Upper lobe of right lung (tissue), 1 donor: ENCODE results near the gene LAMA2. TPM values are rescaled to one million over a fixed set of nuclear protein-coding genes. Genes with fewer than 3 reads are reported as not detected.
A peak's percentile ranks its signal among the peaks of the same experiment; 100 is the strongest.

ENCODE experiments used
- ATAC-seq: fragments of 200-7000 bp; cut with Tn5 transposase; one replicate; pipeline ENCODE4 v1.9.1; 2020; ENCODE audit warnings: mild to moderate bottlenecking, moderate library complexity
- DNase-seq: peaks from one replicate; pipeline ENCODE4 v3.0.0-alpha.2; 2020
- H3K27ac ChIP-seq: fragments of 200-600 bp; one replicate; pipeline ENCODE4 v1.8.0; 2022
- H3K27me3 ChIP-seq: fragments of 200-600 bp; one replicate; pipeline ENCODE4 v1.8.0; 2022; ENCODE audit warnings: mild to moderate bottlenecking
- H3K36me3 ChIP-seq: fragments of 200-600 bp; one replicate; pipeline ENCODE4 v1.8.0; 2022
- H3K4me1 ChIP-seq: fragments of 200-600 bp; one replicate; pipeline ENCODE4 v1.8.0; 2022
- H3K4me3 ChIP-seq: fragments of 200-600 bp; one replicate; pipeline ENCODE4 v1.8.0; 2022; ENCODE audit warnings: mild to moderate bottlenecking
- H3K9me3 ChIP-seq: fragments of 200-600 bp; one replicate; pipeline ENCODE4 v1.8.0; 2022
- CTCF ChIP-seq: fragments of 200-600 bp; IDR thresholded peaks from one replicate; pipeline ENCODE4 v1.8.0; 2022; ENCODE audit warnings: antibody characterized with exemption
- intact Hi-C: fragments of 100-400 bp; cut with DNase I; formaldehyde crosslinking; loops from one replicate; pipeline ENCODE4 v1.11.0; 2022
- total RNA-seq: library from RNA; stranded (reverse); fragmentation: NEBNext Ultra II Directional; extraction: Animal tissue kit (Norgen Biotek cat#: 25700); gene quantifications from one replicate; pipeline ENCODE4 v1.2.1, GENCODE V29; 2021
- donor health status: DM: no; HTN: yes; CAD: no; lungs with severe emphysema.

Gene LAMA2
- total RNA-seq, 1 donor from 2014 or later, result 42.1 TPM

GRCh38 chr6:129344379-129344778 lies 461.4 kb downstream of the LAMA2 start:
- no peak for ATAC-seq
- H3K4me1 ChIP-seq, result no peaks in the 10 kb centered on the region
- no peak for TF ChIP-seq CTCF
- H3K27me3 ChIP-seq, result no peaks in the 10 kb centered on the region
- intact Hi-C loops, result no loop called here
- no peak for DNase-seq
- no peak overlapping the region for H3K27ac ChIP-seq
- no peak overlapping the region for H3K4me3 ChIP-seq
- H3K9me3 ChIP-seq, result no peaks in the 10 kb centered on the region
- no peaks in the 10 kb centered on the region for H3K36me3 ChIP-seq

DNA sequence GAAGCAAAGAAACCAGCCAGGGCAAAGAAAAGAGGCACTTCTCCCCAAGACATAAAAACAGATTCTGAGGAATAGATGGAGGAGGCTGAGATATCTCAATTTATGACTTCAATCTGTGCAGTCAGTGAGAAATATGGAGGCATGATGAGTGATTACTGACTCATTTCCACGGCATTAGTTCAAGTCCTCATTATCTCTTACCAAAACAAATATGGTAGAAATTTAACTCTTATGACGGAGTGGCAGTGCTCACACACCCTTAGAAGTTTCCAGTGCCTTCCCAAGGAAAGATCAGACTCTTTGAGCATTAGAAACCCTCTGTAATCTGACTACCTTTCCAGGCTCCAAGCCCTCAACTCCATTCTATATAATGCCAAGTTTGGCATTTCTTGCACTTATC lies 463.0 kb downstream of the LAMA2 start:
- Histone ChIP-seq H3K27me3 (no peaks in the 10 kb centered on the region), H3K9me3 (no peaks in the 10 kb centered on the region), H3K4me3 (no peak overlapping the region), H3K36me3 (no peaks in the 10 kb centered on the region), H3K27ac (no peak overlapping the region), H3K4me1 (no peaks in the 10 kb centered on the region)
- no peak for DNase-seq
- no peak for ATAC-seq
- TF ChIP-seq CTCF, result no peak
- intact Hi-C loops, result no loop called here

DNA sequence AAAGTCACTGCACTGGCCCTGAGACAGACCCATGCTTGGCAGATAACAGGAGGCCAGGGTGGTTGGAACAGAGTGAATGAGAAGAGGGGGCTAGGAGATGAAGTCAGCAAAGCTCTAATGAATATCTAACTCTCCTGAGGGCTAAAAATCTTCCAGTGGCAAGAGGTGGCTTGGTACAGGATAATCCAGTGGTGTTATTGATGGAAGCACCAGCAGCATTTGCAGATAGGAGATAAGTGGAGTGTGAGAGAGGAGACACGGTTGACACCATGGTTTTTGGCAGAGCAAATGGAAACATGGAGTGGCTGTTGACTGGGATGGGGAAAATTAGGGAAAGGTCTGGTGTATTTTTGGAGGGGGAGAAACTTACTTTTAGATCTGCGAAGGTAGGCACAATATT lies 464.0 kb downstream of the LAMA2 start:
- Histone ChIP-seq H3K27ac (no peak overlapping the region), H3K4me1 (no peaks in the 10 kb centered on the region), H3K36me3 (no peaks in the 10 kb centered on the region), H3K27me3 (no peaks in the 10 kb centered on the region), H3K9me3 (no peaks in the 10 kb centered on the region), H3K4me3 (no peak overlapping the region)
- intact Hi-C loops, result no loop called here
- TF ChIP-seq CTCF, result no peak
- DNase-seq, result no peak
- no peak for ATAC-seq

DNA sequence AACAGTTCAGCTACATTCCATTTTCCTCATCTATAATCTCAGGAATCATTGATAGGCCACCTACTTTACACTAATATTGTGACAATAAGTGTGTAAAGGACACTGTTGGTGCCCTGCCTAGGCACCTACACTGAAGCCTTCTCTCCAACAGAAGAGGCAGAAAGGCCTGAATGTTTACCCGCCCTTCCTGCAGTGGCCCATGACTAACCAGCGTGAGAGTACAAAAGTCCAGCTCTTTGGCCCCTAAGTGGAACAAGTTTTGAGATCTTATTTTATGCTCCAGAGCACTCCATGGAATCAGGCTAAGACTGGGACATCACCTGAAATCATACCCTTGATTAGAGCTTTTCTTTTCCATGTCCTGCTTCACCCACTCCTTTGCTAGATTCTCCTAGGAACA lies 467.3 kb downstream of the LAMA2 start:
- ATAC-seq, result no peak
- no peaks in the 10 kb centered on the region for H3K9me3 ChIP-seq
- no peak for TF ChIP-seq CTCF

GRCh38 chr6:129351807-129352206 lies 468.9 kb downstream of the LAMA2 start:
- no peak for TF ChIP-seq CTCF
- H3K36me3 ChIP-seq, result no peaks in the 10 kb centered on the region
- no peak overlapping the region for H3K4me3 ChIP-seq
- no peak overlapping the region for H3K27ac ChIP-seq
- no peaks in the 10 kb centered on the region for H3K9me3 ChIP-seq
- no peaks in the 10 kb centered on the region for H3K4me1 ChIP-seq
- ATAC-seq, result no peak
- no peaks in the 10 kb centered on the region for H3K27me3 ChIP-seq
- DNase-seq, result no peak
- intact Hi-C loops, result no loop called here

More for the DNA sequence above, 467.3 kb downstream of the LAMA2 start:
- intact Hi-C loops, result no loop called here
- no peaks in the 10 kb centered on the region for H3K36me3 ChIP-seq
- DNase-seq, result no peak
- no peaks in the 10 kb centered on the region for H3K27me3 ChIP-seq
- no peak overlapping the region for H3K4me3 ChIP-seq
- no peak overlapping the region for H3K27ac ChIP-seq
- no peaks in the 10 kb centered on the region for H3K4me1 ChIP-seq

DNA sequence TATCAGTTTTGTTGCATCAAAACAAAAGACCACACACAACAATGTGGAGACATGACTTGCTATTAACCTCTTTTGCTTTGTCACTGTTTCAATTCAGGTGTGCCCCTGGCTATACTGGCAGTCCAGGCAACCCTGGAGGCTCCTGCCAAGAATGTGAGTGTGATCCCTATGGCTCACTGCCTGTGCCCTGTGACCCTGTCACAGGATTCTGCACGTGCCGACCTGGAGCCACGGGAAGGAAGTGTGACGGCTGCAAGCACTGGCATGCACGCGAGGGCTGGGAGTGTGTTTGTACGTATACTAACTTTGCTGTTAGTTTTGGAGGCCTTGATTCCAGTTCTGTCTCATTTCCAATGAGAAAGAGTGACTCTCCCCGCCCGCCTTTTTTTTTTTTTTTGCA lies 470.1 kb downstream of the LAMA2 start:
- Histone ChIP-seq H3K4me1 (no peaks in the 10 kb centered on the region), H3K36me3 (no peaks in the 10 kb centered on the region), H3K27ac (no peak overlapping the region), H3K27me3 (no peaks in the 10 kb centered on the region), H3K9me3 (no peaks in the 10 kb centered on the region), H3K4me3 (no peak overlapping the region)
- TF ChIP-seq CTCF, result no peak
- DNase-seq (no peak), ATAC-seq (peak; percentile 45)
- intact Hi-C loops, result no loop called here
